Measurements from ENCODE around the gene ASNSD1. TPM values are rescaled to one million over a fixed set of nuclear protein-coding genes. Genes with fewer than 3 reads are reported as not detected.
"Not testable (repeated sequence)": the region's sequence is repeated elsewhere in the genome, so short reads cannot be mapped to it uniquely, and the experiment has no call there.

Gene ASNSD1
- total RNA-seq, 2 donors from 2014 or later = 36.1 to 51.9 TPM

GRCh38 chr2:189631849-189632248 lies 29.4 kb upstream of the ASNSD1 start:
- Mint-ChIP-seq H3K27ac (no peak overlapping the region), H3K36me3 (no peaks in the 10 kb centered on the region), H3K27me3 (peaks cover 5 to 7% of the 10 kb centered on the region in 2 donors), H3K4me3 (no peak overlapping the region), H3K9me3 (no peaks in the 10 kb centered on the region), H3K4me1 (ENCODE audit: low read depth in 2 of 2) (no peaks in the 10 kb centered on the region)
- no peak for ATAC-seq
- DNase-seq (ENCODE audit: low spot score) = no peak

DNA sequence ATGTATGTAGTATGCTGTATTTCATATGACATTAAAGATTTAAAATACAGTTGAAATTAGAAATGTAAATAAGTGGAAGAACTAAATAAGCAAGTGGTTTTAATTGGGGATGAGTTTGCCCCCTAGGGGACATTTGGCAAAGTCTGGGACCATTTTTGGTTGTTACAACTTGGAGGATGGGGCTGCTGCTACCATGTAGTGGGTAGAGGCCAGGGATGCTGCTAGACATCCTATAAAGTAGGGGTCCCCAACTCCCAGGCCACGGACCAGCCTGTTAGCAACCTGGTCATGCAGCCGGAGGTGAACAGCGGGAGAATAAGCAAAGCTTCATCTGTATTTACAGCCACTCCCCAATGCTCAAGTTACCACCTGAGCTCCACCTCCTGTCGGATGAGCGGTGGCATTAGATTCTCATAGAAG lies 27.9 kb upstream of the ASNSD1 start:
- DNase-seq (ENCODE audit: low spot score) = no peak
- no peaks in the 10 kb centered on the region for H3K36me3 Mint-ChIP-seq
- H3K27ac Mint-ChIP-seq = no peak overlapping the region
- no peaks in the 10 kb centered on the region for H3K9me3 Mint-ChIP-seq
- H3K4me3 Mint-ChIP-seq = no peak overlapping the region
- no peak for ATAC-seq
- H3K4me1 Mint-ChIP-seq (ENCODE audit: low read depth in 2 of 2) = no peaks in the 10 kb centered on the region
- H3K27me3 Mint-ChIP-seq = peaks cover 5 to 7% of the 10 kb centered on the region in 2 donors

- ATAC-seq = no peak
- Mint-ChIP-seq H3K36me3 (no peaks in the 10 kb centered on the region), H3K4me1 (ENCODE audit: low read depth in 2 of 2) (no peaks in the 10 kb centered on the region), H3K9me3 (no peaks in the 10 kb centered on the region), H3K27ac (no peak overlapping the region), H3K27me3 (no peaks in the 10 kb centered on the region), H3K4me3 (no peak overlapping the region)
- no peak for DNase-seq (ENCODE audit: low spot score)
These were observed 25.9 kb upstream of the ASNSD1 start for GRCh38 chr2:189635353-189635752.

- ATAC-seq (no peak), DNase-seq (ENCODE audit: low spot score) (no peak)
- Mint-ChIP-seq H3K9me3 (no peaks in the 10 kb centered on the region), H3K4me3 (no peak overlapping the region), H3K4me1 (ENCODE audit: low read depth in 2 of 2) (no peaks in the 10 kb centered on the region), H3K27ac (no peak overlapping the region), H3K27me3 (no peaks in the 10 kb centered on the region), H3K36me3 (no peaks in the 10 kb centered on the region)
These were observed 22.8 kb upstream of the ASNSD1 start for GRCh38 chr2:189638301-189639006.

GRCh38 chr2:189639007-189639609 lies 22.2 kb upstream of the ASNSD1 start:
- no peak overlapping the region for H3K27ac Mint-ChIP-seq
- no peaks in the 10 kb centered on the region for H3K36me3 Mint-ChIP-seq
- no peaks in the 10 kb centered on the region for H3K27me3 Mint-ChIP-seq
- H3K4me3 Mint-ChIP-seq = no peak overlapping the region
- H3K4me1 Mint-ChIP-seq (ENCODE audit: low read depth in 2 of 2) = no peaks in the 10 kb centered on the region
- DNase-seq (ENCODE audit: low spot score) = no peak
- H3K9me3 Mint-ChIP-seq = no peaks in the 10 kb centered on the region
- ATAC-seq = no peak

DNA sequence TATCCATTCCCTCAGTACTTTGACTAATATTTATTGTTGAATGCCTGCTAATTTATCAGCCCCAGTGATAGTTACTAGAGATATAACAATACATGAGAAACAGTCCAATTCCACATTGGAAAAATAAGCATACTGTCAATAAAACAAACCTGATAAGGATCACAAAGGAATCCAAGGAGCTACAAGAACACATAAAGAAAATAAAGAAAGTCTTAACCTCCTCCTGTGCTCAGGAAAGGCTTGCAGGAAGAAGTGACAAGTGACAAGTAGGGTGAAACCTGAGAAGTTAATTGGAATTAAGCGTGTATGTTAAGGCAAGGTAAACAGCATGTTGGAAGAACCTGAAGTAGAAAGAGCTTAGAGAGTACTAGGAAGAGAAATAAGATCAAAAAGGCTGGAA lies 20.3 kb upstream of the ASNSD1 start:
- Mint-ChIP-seq H3K36me3 (no peaks in the 10 kb centered on the region), H3K4me3 (no peak overlapping the region), H3K27me3 (no peaks in the 10 kb centered on the region), H3K9me3 (no peaks in the 10 kb centered on the region), H3K27ac (no peak overlapping the region), H3K4me1 (ENCODE audit: low read depth in 2 of 2) (no peaks in the 10 kb centered on the region)
- DNase-seq (ENCODE audit: low spot score) (no peak), ATAC-seq (no peak)

DNA sequence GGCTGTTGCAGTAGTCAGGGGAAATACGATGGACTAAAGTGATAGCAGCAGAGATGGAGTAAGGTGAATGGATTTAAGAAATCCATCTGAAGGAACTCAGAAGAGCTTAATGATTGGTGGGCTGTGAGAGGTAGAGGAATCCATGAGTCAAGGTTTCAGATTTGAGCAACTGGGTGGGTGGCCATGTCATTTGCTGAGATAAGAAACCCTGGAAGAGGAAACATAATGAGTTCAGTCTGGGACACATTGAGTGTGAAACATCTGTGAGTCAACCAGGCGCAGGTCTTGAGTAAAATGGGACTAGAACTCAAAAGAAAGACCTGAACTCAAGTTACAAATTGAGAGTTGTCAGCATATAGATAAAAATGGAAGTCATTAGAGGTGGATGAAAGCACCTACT lies 19.7 kb upstream of the ASNSD1 start:
- Mint-ChIP-seq H3K9me3 (no peaks in the 10 kb centered on the region), H3K4me1 (ENCODE audit: low read depth in 2 of 2) (no peaks in the 10 kb centered on the region), H3K27ac (no peak overlapping the region), H3K27me3 (no peaks in the 10 kb centered on the region), H3K4me3 (no peak overlapping the region), H3K36me3 (no peaks in the 10 kb centered on the region)
- peak in 1 of 2 donors; percentile 41 for ATAC-seq
- DNase-seq (ENCODE audit: low spot score) = no peak

DNA sequence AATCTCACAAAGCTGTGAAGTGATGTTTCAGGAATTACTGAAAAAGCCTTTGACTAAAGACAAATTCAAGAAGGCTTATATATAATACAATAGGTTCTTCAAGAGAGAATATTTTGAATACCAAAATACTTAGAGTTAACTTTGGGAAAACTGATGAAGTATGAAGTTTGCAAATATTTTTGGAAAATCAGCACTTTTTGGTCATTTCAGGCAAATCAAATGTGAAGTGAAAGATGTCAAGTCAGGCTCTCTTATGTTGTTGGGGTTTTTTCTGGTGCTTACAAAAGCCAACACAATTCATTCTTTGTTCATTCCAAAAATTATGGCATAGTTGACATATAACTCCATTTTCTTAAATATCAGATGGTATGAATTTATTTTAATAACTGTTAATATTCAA lies 14.7 kb upstream of the ASNSD1 start:
- H3K27ac Mint-ChIP-seq = no peak overlapping the region
- H3K36me3 Mint-ChIP-seq = peaks cover 5% of the 10 kb centered on the region
- H3K9me3 Mint-ChIP-seq = no peaks in the 10 kb centered on the region
- no peaks in the 10 kb centered on the region for H3K27me3 Mint-ChIP-seq
- ATAC-seq (no peak), DNase-seq (ENCODE audit: low spot score) (no peak)
- no peak overlapping the region for H3K4me3 Mint-ChIP-seq
- no peaks in the 10 kb centered on the region for H3K4me1 Mint-ChIP-seq (ENCODE audit: low read depth in 2 of 2)

- Mint-ChIP-seq H3K4me3 (no peak overlapping the region), H3K27ac (no peak overlapping the region), H3K4me1 (ENCODE audit: low read depth in 2 of 2) (no peaks in the 10 kb centered on the region), H3K27me3 (no peaks in the 10 kb centered on the region), H3K36me3 (peaks cover 5% of the 10 kb centered on the region), H3K9me3 (peaks cover 2% of the 10 kb centered on the region)
- DNase-seq (ENCODE audit: low spot score) (no peak), ATAC-seq (no peak)
These were observed 12.3 kb upstream of the ASNSD1 start for GRCh38 chr2:189648846-189649509.

- Mint-ChIP-seq H3K36me3 (peaks cover 5% of the 10 kb centered on the region), H3K4me3 (no peak overlapping the region), H3K27ac (no peak overlapping the region), H3K4me1 (ENCODE audit: low read depth in 2 of 2) (no peaks in the 10 kb centered on the region), H3K27me3 (no peaks in the 10 kb centered on the region), H3K9me3 (peaks cover 2% of the 10 kb centered on the region)
- DNase-seq (ENCODE audit: low spot score) (no peak), ATAC-seq (no peak)
These were observed 10.0 kb upstream of the ASNSD1 start for GRCh38 chr2:189651284-189651683.

DNA sequence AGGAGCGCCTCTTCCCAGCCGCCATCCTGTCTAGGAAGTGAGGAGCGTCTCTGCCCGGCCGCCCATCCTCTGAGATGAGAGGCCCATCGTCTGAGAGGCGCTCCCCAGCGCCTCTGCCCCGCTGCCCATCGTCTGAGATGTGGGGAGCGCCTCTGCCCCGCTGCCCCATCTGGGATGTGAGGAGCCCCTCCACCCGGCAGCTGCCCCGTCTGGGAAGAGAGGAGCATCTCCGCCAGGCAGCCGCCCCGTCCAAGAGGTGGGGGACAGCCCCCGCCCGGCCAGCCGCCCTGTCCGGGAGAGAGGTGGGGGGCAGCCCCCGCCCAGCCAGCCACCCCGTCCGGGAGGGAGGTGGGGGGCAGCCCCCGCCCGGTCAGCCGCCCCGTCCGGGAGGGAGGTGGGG lies 7.8 kb upstream of the ASNSD1 start:
- DNase-seq (ENCODE audit: low spot score); H3K4me3 Mint-ChIP-seq; H3K9me3 Mint-ChIP-seq: not testable (repeated sequence)

GRCh38 chr2:189654641-189655040 lies 6.6 kb upstream of the ASNSD1 start:
- Mint-ChIP-seq H3K27me3 (no peaks in the 10 kb centered on the region), H3K4me3 (no peak overlapping the region)
- ATAC-seq = no peak

More for the DNA sequence above, 7.8 kb upstream of the ASNSD1 start:
- not testable (repeated sequence) for ATAC-seq, H3K27ac Mint-ChIP-seq, H3K36me3 Mint-ChIP-seq, H3K27me3 Mint-ChIP-seq
- H3K4me1 Mint-ChIP-seq (ENCODE audit: low read depth in 2 of 2) = peaks cover 12 to 14% of the 10 kb centered on the region in 2 donors

DNA sequence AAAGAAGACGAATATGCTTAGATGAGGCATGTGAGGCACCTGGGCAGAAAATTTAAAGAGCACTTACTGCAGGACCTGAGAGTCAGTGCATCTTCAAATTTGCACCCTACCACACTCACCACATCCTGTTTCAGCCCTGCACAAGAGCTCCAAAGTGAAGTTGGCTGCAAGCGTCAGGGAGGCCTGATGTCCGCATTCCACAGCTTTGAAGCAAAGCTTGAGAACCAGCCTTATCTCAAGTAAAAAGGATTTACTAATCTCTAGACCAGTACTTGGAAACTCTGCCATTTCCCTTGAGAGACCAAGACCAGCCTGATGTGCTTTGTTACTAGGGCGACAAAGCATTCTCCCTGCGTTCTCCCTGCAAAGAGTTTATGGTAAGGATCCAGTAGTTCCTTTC lies 3.4 kb upstream of the ASNSD1 start:
- Mint-ChIP-seq H3K36me3 (no peaks in the 10 kb centered on the region), H3K9me3 (no peaks in the 10 kb centered on the region), H3K4me3 (peak overlapping the region; percentile 59), H3K27me3 (no peaks in the 10 kb centered on the region), H3K4me1 (ENCODE audit: low read depth in 2 of 2) (peaks cover 15 to 16% of the 10 kb centered on the region in 2 donors), H3K27ac (peak overlapping the region; percentile 43 to 80)
- ATAC-seq = peak in 1 of 2 donors; percentile 56
- DNase-seq (ENCODE audit: low spot score) = peak; percentile 67

More at GRCh38 chr2:189654641-189655040, 6.6 kb upstream of the ASNSD1 start:
- Mint-ChIP-seq H3K36me3 (peaks cover 5% of the 10 kb centered on the region), H3K9me3 (peaks cover 2% of the 10 kb centered on the region), H3K27ac (no peak overlapping the region), H3K4me1 (ENCODE audit: low read depth in 2 of 2) (peaks cover 15 to 16% of the 10 kb centered on the region in 2 donors)
- no peak for DNase-seq (ENCODE audit: low spot score)

All from natural killer cell treated with Interleukin-12 subunit alpha and Interleukin-12 subunit beta and Interleukin-15 and Interleukin-18, amount 100 ng/mL, for 72 hours (primary cell).